NOMO-1 treated with dmso at 0.1 percent for 144 hours (cell line): ENCODE data around the gene PTPRG.

Experiments
- DNase-seq: peaks from one replicate; lab custom pipeline; 2025; ENCODE audit not compliant: unreplicated experiment; lab: John Stamatoyannopoulos, UW

PTPRG gene

GRCh38 chr3:61562042-61562720 is 810 bp downstream of the PTPRG start:
- no peak for DNase-seq

- no peak for DNase-seq
Observed at GRCh38 chr3:61562721-61563312, 1.4 kb downstream of the PTPRG start.

DNA sequence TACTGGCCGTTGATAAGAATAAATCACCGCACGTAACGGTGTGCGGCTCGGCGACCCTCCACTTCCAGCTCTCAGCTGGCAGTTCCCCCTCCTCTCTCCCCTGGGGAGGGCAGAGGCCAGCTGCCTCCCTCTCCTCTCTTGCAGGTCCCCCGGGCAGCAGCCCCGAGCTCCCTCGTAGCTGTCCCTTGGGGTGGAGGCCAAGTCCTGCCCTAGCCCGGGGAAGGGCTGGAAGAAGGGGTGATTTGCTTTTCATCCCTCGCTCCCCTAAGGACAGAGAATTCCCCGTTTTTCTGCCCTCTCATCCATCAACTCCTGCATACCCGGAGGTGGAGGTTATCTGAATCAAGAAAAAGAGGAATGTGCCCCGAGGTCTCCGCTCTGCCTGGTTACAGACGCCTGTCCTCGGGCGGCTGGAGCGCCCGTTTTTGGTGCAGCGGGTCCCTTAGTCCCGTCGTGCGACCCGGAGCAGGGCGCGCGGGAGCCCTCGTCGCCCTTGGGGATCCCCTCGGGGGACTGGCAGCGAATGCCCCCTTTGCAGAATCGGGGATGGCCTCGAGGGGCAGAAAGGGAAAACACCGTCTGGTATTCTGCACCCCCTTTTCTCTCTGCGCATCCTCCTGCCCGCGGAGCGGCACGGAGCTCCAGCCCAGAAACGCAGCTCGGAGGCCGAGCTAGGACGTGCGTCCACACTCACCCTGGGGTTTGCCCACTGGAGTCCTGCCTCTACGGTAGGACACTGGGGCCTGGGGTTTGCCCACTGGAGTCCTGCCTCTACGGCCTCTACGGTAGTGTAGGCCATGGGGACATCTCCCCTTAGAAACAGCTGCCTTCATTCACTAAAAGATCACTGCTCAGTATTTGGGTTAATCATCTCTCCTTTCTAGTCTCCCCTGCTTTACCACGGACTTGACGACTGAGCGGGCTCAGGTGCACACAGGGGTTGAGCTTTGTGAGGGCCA is 2.2 kb downstream of the PTPRG start:
- DNase-seq: no peak

- no peak for DNase-seq
Observed at GRCh38 chr3:61564395-61565059, 3.2 kb downstream of the PTPRG start.

GRCh38 chr3:61565569-61565968 is 4.2 kb downstream of the PTPRG start:
- DNase-seq: no peak

DNA sequence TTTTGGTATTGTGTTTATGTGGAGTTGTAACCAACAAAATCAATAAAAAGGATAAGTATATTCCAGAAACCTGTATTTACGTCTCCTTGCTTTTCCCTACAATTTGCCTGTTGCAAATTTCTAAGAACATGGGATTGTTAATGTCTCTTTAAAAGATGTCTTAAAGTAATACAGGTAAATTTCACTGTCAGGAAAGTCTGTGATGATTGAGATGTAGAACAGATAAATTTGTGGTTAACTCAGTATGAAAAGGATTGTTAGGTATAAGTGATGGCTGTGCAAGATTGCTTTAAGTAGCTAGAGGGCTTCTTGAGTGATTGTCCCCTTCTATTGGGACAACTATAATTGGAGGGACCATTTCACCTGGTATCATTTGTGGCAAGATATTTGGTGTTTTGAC is 6.8 kb downstream of the PTPRG start:
- no peak for DNase-seq

GRCh38 chr3:61569856-61570580 is 8.6 kb downstream of the PTPRG start:
- DNase-seq: no peak

GRCh38 chr3:61570813-61571212 is 9.4 kb downstream of the PTPRG start:
- DNase-seq: no peak

DNA sequence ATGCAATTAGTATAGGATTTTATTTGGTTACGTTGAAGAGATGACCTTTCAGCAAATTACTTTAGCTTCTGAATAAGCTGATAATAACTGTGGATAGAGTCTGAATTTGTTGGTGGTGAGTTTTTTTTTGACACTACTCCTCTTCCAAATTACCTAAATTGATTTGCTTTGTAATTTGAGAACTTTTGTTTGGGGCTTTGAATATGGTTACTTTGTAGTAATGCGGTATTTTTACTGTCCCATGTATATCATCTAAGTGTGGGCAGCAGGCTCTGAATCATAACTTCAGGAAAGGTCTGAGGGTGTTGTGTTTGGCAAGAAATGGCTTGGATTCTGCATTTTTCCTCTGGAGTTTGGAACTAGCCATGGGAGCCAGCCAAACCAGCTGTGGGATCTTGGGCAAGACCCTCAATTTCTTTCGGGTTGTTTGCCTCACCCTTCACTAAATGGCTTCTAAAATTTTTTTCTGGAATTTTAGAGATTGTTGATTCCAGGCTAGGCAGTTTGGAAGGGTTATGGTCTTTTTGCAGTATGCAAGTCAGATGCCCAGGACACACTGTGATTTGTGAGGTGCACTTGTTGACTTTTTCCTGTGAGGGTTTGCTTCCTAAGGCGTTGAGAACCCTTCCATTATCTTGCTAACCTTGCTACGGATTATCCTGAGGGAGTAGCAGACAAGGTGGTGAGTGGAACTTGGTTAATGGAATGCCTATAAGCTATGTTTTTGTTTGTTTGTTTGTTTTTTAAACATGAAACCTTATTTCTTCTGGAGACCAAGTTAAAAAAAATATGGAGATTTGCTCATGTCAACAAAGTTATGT is 10.4 kb downstream of the PTPRG start:
- DNase-seq: no peak

DNA sequence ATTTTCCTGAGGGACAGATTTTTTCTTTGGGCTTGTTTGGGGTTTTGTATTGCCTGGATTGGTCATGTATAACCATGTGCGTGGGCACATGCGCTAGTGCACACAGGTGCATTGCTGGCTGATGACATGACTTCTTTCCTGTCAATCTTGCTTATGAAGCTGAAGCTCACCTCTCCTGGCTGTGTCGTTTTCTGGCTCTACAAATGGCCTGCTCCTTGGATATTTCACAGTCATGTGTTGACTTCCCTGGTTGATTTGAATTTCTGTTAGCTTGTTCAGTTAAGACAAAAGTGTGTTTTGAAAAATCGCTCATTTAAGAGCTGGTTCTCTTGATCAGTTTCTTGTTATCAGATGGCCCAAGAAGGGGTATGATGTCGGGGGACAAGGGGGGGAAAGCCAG is 11.5 kb downstream of the PTPRG start:
- DNase-seq: no peak

DNA sequence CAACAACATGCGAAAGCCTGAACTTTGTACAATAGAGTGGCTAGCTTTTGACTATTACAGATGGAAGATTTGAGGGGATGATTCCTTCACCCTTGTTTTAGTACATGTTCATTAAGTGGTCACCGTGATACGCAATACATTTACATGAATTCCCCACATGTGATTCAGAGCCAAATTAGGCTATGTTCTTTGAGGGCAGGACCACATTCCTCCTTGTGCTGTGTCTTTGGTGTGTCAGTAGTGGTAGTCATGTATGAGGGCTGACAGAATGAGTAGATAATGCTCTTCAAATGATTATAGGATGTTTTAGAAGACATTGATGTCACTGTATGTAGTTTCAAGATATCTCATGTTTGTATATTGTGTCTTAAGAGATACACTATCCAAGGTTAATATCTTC is 12.1 kb downstream of the PTPRG start:
- DNase-seq: no peak

DNA sequence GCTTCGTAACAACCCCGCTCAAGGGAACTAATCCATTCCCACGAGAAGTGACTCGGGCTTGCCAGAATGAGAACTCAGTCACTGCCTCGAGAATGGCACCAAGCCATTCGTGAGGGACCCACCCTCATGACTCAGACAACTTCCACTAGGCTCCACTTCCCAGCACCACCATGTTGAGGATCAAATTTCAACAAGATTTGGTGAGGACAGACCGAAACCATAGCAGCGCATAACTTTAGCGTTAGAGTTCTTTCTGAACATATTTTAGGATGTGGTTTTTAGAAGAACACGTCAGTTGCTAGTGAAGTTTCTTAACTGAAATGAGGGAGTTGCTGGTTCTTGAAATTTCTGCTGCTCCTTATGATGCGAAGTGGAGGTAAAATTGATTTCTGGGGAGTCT is 13.5 kb downstream of the PTPRG start:
- DNase-seq: no peak

GRCh38 chr3:61575893-61576292 is 14.5 kb downstream of the PTPRG start:
- no peak for DNase-seq

- DNase-seq: no peak
Observed at GRCh38 chr3:61577760-61578159, 16.4 kb downstream of the PTPRG start.

DNA sequence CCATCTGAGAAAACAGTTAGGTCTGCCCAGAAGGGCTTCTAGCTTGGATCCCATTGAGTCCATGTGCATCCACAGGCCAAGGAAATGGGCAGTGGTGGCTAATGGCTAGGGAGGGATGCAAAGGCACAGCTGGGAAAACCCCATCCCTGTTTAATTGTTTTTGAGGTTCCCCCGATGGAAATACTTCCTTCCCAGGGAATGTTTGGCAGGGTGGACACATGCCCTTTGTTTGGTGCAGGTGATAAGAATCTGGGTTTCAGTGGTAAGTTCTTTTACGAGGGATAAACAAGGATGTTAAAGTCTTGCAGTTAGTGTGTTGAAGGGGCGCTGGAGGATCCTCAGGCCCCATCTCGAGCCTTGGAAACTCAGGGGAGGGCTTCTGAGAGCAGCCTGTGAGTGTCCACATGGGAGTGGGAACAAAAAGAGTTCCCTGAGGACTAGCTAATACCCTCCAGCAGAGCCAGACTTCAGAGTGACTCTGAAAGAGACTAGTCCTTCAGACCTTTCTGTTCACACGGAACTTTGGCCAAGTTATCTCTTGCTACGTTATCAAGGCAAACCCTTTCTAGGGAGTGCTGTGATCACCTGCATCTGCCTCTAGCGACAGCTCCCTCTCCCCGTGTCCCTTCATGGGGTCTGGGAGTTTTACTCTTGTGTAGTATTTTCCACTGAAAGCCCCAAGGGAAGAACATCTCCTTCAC is 17.4 kb downstream of the PTPRG start:
- no peak for DNase-seq

- no peak for DNase-seq
Observed at GRCh38 chr3:61579685-61580084, 18.3 kb downstream of the PTPRG start.

- DNase-seq: no peak
Observed at GRCh38 chr3:61580982-61581643, 19.7 kb downstream of the PTPRG start.

GRCh38 chr3:61582287-61582686 is 20.9 kb downstream of the PTPRG start:
- no peak for DNase-seq

GRCh38 chr3:61582846-61583245 is 21.5 kb downstream of the PTPRG start:
- no peak for DNase-seq
